GM21515 (cell line): Measurements from ENCODE around the gene LRRC55.

Experiments used
- ATAC-seq: cut with Tn5 transposase; IDR thresholded peaks from one replicate; pipeline ENCODE4 v1.9.1; 2021; ENCODE audit not compliant: unreplicated experiment

LRRC55 gene

GRCh38 chr11:57231539-57232253 is 49.9 kb downstream of the LRRC55 start:
- ATAC-seq = no peak

GRCh38 chr11:57233702-57234101 is 51.9 kb downstream of the LRRC55 start:
- ATAC-seq = no peak

- ATAC-seq = no peak
These were observed 54.3 kb downstream of the LRRC55 start for GRCh38 chr11:57235761-57236703.

- ATAC-seq = no peak
These were observed 55.5 kb downstream of the LRRC55 start, which contains the start of gene APLNR for GRCh38 chr11:57237204-57237681. APLNR (minus strand) TSS chr11:57237250; CDS start chr11:57237004, 246 bp downstream.

- no peak for ATAC-seq
These were observed 57.6 kb downstream of the LRRC55 start for GRCh38 chr11:57239348-57239747.

- ATAC-seq = no peak
These were observed 58.3 kb downstream of the LRRC55 start for GRCh38 chr11:57240007-57240406.

- ATAC-seq = no peak
These were observed 59.0 kb downstream of the LRRC55 start for GRCh38 chr11:57240757-57241156.
